ENCODE data around the gene BRS3.
A peak's percentile ranks its signal among the peaks of the same experiment; 100 is the strongest.
"Not testable (repeated sequence)": the region's sequence is repeated elsewhere in the genome, so short reads cannot be mapped to it uniquely, and the experiment has no call there.

The BRS3 gene

GRCh38 chrX:136487647-136488046, at the start of gene BRS3:
Gene BRS3, plus strand, starts transcription at chrX:136487947. Its CDS starts 168 bp downstream, at chrX:136488115.
- no peak within 1 kb of the TSS for H3K4me3 ChIP-seq (ENCODE audit: low read depth, low read length)
- TF ChIP-seq, protein P1, sequence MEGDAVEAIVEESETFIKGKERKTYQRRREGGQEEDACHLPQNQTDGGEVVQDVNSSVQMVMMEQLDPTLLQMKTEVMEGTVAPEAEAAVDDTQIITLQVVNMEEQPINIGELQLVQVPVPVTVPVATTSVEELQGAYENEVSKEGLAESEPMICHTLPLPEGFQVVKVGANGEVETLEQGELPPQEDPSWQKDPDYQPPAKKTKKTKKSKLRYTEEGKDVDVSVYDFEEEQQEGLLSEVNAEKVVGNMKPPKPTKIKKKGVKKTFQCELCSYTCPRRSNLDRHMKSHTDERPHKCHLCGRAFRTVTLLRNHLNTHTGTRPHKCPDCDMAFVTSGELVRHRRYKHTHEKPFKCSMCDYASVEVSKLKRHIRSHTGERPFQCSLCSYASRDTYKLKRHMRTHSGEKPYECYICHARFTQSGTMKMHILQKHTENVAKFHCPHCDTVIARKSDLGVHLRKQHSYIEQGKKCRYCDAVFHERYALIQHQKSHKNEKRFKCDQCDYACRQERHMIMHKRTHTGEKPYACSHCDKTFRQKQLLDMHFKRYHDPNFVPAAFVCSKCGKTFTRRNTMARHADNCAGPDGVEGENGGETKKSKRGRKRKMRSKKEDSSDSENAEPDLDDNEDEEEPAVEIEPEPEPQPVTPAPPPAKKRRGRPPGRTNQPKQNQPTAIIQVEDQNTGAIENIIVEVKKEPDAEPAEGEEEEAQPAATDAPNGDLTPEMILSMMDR (conservative IDR thresholded peaks at IDR 0.05; ENCODE audit: low read depth, low read length), result no peak
- no peak for DNase-seq (ENCODE audit: low read depth)

DNA sequence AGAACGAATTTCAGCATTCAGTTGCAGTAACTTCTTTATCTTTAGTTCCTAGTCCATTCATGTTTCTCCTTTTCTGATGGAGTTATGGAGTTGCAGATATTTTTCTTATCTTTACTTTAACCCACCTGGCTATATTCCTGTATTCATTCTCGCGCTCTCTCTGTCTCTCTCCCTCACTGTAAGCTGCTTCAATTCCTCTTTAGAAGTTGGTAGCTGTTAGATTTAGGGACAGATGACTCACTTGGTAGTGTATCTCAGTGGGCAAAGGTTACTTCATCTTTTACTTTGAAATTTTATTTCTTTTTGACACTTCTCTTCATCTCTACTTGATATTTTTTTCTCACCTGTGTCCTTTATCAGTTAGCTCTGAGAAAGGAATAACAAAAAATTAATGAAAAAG, 49.6 kb upstream of the BRS3 start:
- no peak overlapping the region for H3K4me3 ChIP-seq (ENCODE audit: low read depth, low read length)
- no peak for DNase-seq (ENCODE audit: low read depth)
- TF ChIP-seq, protein P1 (conservative IDR thresholded peaks at IDR 0.05; ENCODE audit: low read depth, low read length), result no peak

DNA sequence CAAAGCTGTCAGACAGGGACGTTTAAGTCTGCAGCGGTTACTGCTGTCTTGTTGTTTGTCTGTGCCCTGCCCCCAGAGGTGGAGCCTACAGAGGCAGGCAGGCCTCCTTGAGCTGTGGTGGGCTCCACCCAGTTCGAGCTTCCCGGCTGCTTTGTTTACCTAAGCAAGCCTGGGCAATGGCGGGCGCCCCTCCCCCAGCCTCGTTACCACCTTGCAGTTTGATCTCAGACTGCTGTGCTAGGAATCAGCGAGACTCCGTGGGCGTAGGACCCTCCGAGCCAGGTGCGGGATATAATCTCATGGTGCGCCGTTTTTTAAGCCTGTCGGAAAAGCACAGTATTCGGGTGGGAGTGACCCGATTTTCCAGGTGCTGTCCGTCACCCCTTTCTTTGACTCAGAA, 42.1 kb upstream of the BRS3 start:
- not testable (repeated sequence) for DNase-seq (ENCODE audit: low read depth)

DNA sequence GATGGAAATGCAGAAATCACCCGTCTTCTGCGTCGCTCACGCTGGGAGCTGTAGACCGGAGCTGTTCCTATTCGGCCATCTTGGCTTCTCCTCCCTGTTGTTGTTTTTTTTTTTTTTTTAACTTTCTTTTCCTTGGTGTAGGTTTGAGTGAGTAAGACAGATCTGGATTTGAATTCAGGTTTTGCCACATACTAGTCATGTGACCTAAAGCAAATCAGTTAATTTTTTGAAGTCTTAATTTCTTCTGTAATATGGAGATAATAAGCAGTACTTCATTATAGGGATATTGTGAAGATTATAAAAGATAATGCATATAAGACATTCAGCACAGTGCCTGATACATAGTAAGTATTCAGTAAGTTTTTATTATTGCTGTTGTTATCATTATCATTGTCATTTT, 41.5 kb upstream of the BRS3 start:
- H3K4me3 ChIP-seq (ENCODE audit: low read depth, low read length), result no peak overlapping the region
- DNase-seq (ENCODE audit: low read depth), result no peak
- TF ChIP-seq, protein P1 (conservative IDR thresholded peaks at IDR 0.05; ENCODE audit: low read depth, low read length), result no peak

More for the DNA sequence above, 42.1 kb upstream of the BRS3 start:
- H3K4me3 ChIP-seq (ENCODE audit: low read depth, low read length), result not testable (repeated sequence)

GRCh38 chrX:136447308-136447707, 40.4 kb upstream of the BRS3 start:
- no peak for DNase-seq (ENCODE audit: low read depth)
- H3K4me3 ChIP-seq (ENCODE audit: low read depth, low read length), result no peak overlapping the region
- TF ChIP-seq, protein P1 (conservative IDR thresholded peaks at IDR 0.05; ENCODE audit: low read depth, low read length), result no peak

GRCh38 chrX:136447968-136448367, 39.8 kb upstream of the BRS3 start:
- no peak overlapping the region for H3K4me3 ChIP-seq (ENCODE audit: low read depth, low read length)
- no peak for DNase-seq (ENCODE audit: low read depth)
- TF ChIP-seq, protein P1 (conservative IDR thresholded peaks at IDR 0.05; ENCODE audit: low read depth, low read length), result no peak

GRCh38 chrX:136450050-136450830, 37.5 kb upstream of the BRS3 start:
- peak; percentile 19 for DNase-seq (ENCODE audit: low read depth)
- H3K4me3 ChIP-seq (ENCODE audit: low read depth, low read length), result no peak overlapping the region
- TF ChIP-seq, protein P1 (conservative IDR thresholded peaks at IDR 0.05; ENCODE audit: low read depth, low read length), result no peak

Data from choroid plexus epithelial cell (primary cell).